ENCODE results near the gene DEXI. TPM values are rescaled to one million over a fixed set of nuclear protein-coding genes. Genes with fewer than 3 reads are reported as not detected.

Gene DEXI
- total and polyA plus RNA-seq, 2 of the 13 experiments (the other 11 are each of a cell fraction or from before 2014, with no cell fraction given), result 51.5 to 70.4 TPM

GRCh38 chr16:10942352-10943063 is at the start of gene DEXI (continued):
- TF ChIP-seq ZBTB10 (CRISPR knock-in tag; IDR thresholded peaks at IDR 0.05; ENCODE audit: borderline replicate concordance) (no peak), ZNF326 (CRISPR knock-in tag; IDR thresholded peaks at IDR 0.05; ENCODE audit: borderline replicate concordance) (no peak), ZNF44 (CRISPR knock-in tag; IDR thresholded peaks at IDR 0.05) (no peak), JUNB (CRISPR knock-in tag; IDR thresholded peaks at IDR 0.05; ENCODE audit: borderline replicate concordance) (no peak), ATF3 (CRISPR knock-in tag; IDR thresholded peaks at IDR 0.05) (peak; percentile 53; the same call in 1 of the 2 replicates), ZNF333 (CRISPR knock-in tag; IDR thresholded peaks at IDR 0.05; ENCODE audit: borderline replicate concordance) (no peak), ZNF124 (CRISPR knock-in tag; IDR thresholded peaks at IDR 0.05) (0 out of 2 replicates have a peak, but pooled peaks have one; percentile 25), ZEB1 (IDR thresholded peaks at IDR 0.05; ENCODE audit: insufficient replicate concordance, low read depth) (no peak), ZC3H13 (CRISPR knock-in tag; IDR thresholded peaks at IDR 0.05) (no peak), TOE1 (CRISPR knock-in tag; IDR thresholded peaks at IDR 0.05) (no peak), ZBTB33 (CRISPR knock-in tag; IDR thresholded peaks at IDR 0.05) (0 out of 2 replicates have a peak, but pooled peaks have one; percentile 11), FOXA1 (IDR thresholded peaks at IDR 0.05) (no peak), FOXA1 (CRISPR knock-in tag; IDR thresholded peaks at IDR 0.05) (no peak), MXD3 (CRISPR knock-in tag; IDR thresholded peaks at IDR 0.05) (peak; percentile 56; the same call in 1 of the 2 replicates), SIN3A (IDR thresholded peaks at IDR 0.05; ENCODE audit: borderline replicate concordance, low read depth, low read length) (no peak), HIC2 (CRISPR knock-in tag; IDR thresholded peaks at IDR 0.05; ENCODE audit: low read depth) (no peak), ZNF512 (CRISPR knock-in tag; IDR thresholded peaks at IDR 0.05) (no peak)
